Fibroblast of mammary gland (primary cell): ENCODE data around the gene NOC4L.

ENCODE experiments used
- DNase-seq: peaks from one replicate; pipeline ENCODE4 v3.0.0-alpha.2; 2010; ENCODE audit warnings: low read depth
- H3K4me3 ChIP-seq: 2 replicates; pipeline ENCODE4 v1.5.1; 2011; ENCODE audit warnings: low read depth, mild to moderate bottlenecking, low read length, moderate library complexity; ENCODE audit not compliant: control insufficient read depth
- TF ChIP-seq, protein P1 (sequence below): conservative IDR thresholded peaks from 2 replicates; pipeline ENCODE4 v1.5.1; 2011; ENCODE audit warnings: low read depth, low read length, inconsistent platforms; ENCODE audit not compliant: control insufficient read depth, insufficient read depth

Gene NOC4L

GRCh38 chr12:132152411-132152821 is 8.2 kb downstream of the NOC4L start:
- no peak for DNase-seq
- TF ChIP-seq, protein P1, sequence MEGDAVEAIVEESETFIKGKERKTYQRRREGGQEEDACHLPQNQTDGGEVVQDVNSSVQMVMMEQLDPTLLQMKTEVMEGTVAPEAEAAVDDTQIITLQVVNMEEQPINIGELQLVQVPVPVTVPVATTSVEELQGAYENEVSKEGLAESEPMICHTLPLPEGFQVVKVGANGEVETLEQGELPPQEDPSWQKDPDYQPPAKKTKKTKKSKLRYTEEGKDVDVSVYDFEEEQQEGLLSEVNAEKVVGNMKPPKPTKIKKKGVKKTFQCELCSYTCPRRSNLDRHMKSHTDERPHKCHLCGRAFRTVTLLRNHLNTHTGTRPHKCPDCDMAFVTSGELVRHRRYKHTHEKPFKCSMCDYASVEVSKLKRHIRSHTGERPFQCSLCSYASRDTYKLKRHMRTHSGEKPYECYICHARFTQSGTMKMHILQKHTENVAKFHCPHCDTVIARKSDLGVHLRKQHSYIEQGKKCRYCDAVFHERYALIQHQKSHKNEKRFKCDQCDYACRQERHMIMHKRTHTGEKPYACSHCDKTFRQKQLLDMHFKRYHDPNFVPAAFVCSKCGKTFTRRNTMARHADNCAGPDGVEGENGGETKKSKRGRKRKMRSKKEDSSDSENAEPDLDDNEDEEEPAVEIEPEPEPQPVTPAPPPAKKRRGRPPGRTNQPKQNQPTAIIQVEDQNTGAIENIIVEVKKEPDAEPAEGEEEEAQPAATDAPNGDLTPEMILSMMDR, result no peak
- H3K4me3 ChIP-seq, result no peak overlapping the region

DNA sequence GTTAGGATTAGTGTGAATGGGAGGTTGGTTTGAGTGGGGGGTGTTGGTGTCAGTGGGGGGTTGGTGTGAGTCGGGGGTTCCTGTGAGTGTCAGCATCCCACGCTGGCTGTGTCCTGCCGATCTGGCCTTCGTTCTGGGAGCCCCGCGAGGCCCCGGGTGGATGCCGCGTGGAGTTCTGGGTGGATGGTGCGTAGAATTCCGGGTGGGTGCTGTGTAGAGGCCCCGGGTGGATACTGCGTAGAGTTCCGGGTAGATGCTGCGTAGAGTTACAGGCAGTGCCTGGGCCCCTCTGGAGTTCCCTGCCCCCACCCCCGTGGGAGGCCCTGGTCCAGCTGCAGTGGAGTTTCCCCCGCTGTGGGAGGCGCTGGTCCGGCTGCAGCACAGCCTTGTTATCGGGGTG is 8.7 kb downstream of the NOC4L start:
- no peak overlapping the region for H3K4me3 ChIP-seq
- TF ChIP-seq, protein P1, result no peak
- DNase-seq, result no peak

GRCh38 chr12:132153501-132154340 is 9.5 kb downstream of the NOC4L start:
- TF ChIP-seq, protein P1, result peak; percentile 81
- peak; percentile 68 for DNase-seq
- H3K4me3 ChIP-seq, result no peak overlapping the region

DNA sequence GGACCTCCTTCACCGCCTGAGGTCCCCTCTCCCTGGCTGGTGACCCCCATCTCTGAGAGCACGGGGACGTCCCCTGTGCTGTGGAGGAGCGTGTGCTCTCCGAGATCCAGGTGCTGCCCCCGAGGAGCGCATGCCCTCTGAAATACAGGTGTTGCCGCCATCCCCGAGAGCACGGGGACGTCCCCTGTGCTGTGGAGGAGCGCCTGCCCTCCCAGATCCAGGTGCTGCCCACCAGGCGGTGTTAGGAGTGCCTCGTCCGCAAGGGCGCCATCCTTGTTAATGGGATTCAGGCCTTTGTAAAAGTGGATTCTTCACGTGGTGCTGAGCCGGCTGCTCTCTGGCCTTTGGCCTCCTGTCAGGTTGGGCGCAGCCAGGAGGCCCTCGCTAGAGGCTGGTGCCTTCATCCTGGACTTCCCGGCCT is 10.1 kb downstream of the NOC4L start:
- TF ChIP-seq, protein P1, result no peak
- no peak for DNase-seq
- H3K4me3 ChIP-seq, result no peak overlapping the region

DNA sequence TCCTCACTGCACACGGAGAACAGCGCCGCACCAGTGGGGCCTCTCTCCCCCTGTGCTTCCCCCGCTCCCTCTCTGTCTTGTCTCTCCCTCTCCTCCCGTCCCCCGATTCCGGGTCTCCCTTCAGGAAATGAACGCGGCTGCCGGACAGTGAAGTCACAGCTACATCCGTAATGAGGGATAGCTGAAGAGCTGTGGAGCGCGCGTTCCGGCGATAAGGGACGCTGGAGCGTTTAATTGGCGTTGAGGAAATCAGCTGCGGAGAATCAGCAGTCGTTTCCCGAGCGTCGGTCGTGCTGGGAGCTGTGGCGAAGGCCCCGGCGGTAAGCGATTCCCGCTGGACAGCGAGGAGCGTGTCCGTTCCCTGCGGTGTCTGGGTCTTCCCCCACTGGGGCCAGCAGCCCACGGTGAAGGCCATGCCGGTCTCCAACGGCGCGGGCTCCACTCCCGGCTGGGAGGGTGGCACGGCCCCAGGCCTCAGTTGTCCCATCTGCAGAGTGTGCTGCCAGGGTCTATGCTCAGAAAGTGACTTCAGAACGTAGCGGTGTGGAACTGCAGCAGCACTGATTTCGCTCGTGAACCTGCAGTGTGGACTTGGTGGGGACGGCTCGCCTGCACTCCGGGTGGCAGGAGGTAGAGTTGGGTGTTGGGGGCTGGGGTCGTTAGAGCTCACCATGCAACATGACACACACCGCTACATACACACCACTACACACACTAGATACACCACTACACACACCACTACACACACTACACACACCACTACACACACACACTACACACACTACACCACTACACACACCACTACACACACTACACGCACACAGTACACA is 10.9 kb downstream of the NOC4L start:
- no peak for DNase-seq

More for the DNA sequence above, 10.9 kb downstream of the NOC4L start:
- TF ChIP-seq, protein P1, result no peak
- no peak overlapping the region for H3K4me3 ChIP-seq
